GM19324 (cell line): ENCODE measurements around the gene TTC39A.
"Not testable (repeated sequence)": the region's sequence is repeated elsewhere in the genome, so short reads cannot be mapped to it uniquely, and the experiment has no call there.

Experiments
- ATAC-seq: cut with Tn5 transposase; IDR thresholded peaks from one replicate; pipeline ENCODE4 v1.9.1; 2021; ENCODE audit warnings: mild to moderate bottlenecking, moderate library complexity; ENCODE audit not compliant: unreplicated experiment, low FRiP score

TTC39A gene

DNA sequence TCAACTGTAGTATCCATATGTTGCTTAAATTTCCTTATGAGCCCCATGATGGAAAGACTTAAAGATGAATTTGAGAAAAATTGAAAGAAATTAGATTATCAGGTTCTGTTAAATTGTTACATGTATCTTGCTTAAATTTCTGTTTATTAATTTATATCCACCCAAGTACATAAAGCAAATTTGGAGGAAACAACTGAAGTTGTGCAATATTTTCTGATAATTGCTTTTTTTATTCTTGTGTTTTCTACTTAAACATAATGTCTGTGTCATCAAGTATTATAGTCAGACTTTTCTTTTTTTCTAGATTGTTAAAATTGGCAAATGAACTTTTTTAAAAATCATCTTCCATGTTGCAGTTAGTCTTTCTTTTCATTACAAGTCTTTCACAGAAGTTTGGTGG is 57.4 kb downstream of the TTC39A start:
- ATAC-seq: no peak

DNA sequence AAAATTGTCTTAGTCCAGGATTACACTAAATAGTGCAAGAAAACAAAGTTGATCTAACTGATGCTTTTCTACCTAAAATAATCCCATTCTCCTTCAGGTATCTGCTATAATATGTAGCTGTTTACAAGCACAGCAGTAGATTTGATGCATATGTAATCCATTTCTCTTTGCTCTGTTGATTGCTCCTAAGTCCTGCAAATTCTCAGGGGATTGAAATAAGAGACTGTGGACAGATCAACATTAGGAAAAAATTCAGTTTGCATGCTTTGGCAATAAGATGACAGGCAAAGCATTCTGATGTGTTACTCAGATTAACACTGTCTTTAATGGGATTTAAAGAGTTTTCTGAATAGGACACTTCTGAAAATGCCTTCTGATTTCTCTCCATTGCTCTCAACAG is 59.6 kb downstream of the TTC39A start:
- ATAC-seq: no peak

DNA sequence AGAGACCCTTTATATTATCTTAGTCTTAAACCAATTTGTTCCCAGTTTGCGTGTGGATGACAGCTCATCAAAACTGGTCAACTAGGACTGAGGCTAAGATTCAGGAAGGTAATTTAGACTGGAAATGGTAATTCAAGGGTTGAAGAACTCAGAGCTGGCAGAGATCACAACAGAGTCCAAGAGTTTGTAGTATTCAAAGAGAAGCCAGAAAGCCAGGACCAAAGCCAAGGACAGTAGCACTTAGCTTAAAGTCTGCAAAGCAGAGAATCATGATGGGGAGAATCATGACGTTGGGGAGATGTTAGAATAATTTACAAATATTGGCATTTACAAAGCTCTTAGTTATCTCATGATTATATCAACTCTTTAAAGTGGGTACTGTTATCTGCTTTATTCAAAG is 61.7 kb downstream of the TTC39A start:
- no peak for ATAC-seq

DNA sequence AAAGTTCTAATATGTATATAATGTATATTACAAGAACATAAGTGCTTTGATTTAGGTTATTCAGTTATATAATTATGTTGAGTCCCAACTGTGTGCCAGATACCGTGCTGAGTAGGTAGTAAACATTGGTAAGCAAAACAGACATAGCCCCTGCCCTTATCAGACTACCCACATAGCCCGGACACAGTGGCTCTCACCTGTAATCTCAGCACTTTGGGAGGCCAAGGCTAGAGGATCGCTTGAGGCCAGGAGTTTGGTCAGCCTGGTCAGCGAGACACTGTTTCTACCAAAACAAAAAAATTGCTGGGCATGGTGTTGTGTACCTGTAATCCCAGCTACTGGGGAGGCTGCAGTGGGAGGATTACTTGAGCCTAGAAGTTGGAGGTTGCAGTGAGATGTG is 63.6 kb downstream of the TTC39A start:
- ATAC-seq: no peak

DNA sequence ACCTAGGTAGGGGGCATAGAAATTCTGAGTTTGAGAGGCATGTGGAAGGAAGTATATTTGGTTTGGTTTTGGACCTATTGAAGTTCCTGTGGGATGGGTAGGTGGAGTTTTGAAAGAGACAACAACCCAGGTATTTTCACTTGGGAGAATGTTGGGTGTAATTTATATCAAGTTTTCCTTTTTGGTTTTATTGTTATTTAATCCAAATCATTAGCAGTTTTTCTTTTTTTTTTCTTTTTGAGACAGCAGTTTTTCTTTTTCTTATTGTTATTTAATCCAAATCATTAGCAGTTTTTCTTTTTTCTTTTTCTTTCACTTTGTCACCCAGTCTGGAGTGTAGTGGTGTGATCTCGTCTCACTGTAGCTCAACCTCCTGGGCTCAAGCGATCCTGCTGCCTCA is 64.2 kb downstream of the TTC39A start:
- no peak for ATAC-seq

DNA sequence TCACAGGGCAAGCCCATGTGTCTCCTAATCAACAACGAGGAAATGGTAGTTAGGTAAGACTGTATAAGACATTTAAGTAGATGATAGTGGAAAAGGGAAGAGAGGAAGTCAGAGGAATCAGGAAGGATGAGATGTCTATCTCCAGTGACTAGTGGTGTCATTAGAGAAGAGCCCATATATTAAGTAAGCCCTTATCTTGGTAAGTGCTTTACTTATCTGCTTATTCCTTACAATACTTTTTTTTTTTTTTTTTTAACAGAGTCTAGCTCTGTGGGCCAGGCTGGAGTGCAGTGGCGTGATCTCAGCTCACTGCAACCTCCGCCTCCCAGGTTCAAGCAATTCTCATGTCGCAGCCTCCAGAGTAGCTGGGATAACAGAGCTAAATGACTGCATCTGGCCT is 64.7 kb downstream of the TTC39A start:
- ATAC-seq: no peak

DNA sequence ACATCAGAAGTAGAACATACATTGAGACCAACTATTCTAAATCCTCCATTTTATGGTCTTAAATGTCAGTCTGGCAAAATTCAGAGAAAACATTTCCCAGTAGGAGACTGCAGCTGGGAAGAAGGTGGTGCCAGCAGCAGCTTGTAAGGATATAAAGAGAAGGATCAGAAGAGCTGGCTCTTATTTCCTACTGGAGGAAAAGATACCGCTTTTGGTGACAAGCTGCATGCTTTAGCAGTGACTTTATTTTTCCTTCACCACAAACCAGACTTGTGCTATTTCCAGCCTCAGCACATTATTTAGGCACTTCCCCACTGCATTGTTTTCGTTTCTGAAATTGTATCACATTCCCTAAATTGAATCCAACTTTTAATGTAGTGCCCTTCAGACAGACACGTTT is 65.9 kb downstream of the TTC39A start:
- ATAC-seq: no peak

DNA sequence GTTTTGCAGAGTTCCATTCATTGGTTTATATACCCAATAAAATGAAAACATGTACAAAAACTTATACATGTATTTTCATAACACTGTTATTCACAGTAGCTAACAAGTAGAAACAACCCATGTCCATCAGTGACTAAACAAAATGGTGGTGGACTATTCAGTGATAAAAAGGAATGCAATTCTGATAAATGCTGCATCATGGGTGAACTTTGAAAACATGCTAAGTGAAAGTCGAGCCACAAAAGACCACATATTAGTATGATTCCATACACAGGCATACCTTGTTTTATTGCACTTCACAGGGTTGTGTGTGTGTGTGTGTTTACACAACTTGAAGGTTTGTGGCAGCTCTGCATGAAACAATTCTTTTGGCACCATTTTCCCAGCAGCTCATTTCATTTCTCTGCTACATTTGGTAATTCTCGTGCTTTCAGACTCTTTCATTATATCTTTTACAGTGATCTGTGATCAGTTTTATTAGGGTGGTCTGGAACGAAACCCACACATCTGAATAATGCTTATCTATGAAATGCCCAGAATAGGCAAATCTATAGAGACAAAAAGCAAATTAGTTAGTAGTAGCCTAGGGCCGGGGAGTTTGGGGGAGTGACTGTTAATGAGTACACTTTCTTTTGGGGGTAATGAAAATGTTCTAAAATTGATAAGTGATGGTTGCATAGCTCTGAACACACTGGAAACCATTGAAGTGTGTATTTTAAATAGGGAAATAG is 67.0 kb downstream of the TTC39A start:
- ATAC-seq: no peak

DNA sequence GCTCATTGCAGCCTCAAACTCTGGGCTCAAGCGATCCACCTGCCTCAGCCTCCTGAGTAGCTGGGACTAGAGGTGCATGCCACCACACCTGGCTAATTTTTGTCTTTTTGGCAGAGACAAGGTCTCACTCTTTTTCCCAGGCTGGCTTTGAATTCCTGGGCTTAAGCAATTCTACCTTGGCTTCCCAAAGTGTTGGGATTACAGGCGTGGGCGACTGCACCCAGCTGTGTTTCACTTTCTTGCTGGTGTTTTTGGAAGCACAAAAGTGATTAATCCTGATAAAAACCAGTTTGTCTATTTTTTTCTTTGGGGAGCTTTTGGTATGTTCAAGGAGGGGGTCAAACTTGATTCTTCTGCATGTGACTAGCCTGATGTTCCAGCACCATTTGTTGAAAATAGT is 75.0 kb downstream of the TTC39A start:
- no peak for ATAC-seq

DNA sequence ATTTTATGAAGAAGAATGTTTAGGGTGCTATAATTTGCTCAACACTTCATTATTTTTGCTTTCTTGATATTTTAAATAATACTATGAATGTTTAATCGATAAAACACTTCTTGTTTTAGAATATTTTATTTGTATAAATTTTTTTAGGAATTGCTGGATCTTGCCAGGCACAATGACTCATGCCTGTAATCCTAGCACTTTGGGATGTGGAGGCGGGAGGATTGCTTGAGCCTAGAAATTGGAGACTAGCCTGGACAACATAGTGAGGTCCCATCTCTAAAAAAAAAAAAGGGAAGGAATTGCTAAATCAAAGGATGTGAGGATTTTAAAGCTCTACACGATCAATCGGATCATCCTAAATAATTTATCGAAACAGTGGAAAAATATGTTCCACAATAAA is 76.7 kb downstream of the TTC39A start:
- no peak for ATAC-seq

DNA sequence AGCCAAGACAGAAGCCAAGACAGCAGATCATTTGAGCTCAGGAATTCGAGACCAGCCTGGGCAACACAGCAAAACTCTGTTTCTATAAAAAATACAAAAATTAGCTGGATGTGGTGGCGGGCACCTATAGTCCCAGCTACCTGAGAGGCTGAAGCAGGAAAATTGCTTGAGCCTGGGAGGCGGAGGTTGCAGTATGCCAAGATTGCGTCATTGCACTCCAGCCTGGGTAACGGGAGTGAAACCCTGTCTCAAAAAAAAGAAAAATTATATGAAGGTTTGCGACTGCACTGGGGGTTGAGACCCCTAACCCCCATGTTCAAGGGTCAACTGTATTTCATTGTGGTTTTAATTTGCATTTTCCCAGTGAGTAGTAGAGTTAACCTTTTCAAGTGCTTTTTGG is 78.0 kb downstream of the TTC39A start:
- ATAC-seq: no peak

DNA sequence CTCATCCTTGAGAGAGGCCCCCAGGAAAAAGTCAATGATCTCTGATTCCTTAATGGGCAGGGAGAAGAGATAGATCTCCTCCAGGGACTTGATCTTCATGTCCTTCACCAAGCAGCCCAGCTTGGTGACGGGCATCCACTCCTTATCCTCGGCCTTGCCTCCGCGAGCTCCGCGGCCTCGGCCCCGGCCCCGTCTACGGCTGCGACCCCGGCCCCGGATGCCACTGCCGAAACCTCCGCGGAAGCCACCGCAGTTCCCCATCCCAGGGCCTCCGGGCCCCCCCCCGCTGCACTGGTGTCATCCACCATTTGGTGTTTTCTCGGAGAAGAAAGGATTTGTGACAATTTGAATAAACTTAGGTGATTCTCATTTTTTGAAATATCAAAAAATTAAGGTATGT is 79.2 kb downstream of the TTC39A start:
- not testable (repeated sequence) for ATAC-seq

DNA sequence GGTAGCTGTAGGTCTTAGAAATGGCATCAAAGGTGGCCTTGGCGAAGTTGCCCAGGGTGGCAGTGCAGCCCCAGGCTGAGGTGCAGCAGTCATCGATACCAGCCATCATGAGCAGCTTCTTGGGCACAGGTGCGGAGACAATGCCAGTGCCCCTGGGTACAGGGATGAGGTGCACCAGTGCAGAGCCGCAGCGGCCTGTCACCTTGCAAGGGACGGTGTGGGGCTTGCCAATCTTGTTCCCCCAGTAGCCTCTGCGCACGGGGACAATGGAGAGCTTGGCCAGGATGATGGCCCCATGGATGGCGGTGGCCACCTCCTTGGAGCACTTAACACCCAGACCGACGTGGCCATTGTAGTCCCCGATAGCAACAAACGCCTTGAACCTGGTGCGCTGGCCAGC is 79.6 kb downstream of the TTC39A start:
- ATAC-seq: not testable (repeated sequence)

DNA sequence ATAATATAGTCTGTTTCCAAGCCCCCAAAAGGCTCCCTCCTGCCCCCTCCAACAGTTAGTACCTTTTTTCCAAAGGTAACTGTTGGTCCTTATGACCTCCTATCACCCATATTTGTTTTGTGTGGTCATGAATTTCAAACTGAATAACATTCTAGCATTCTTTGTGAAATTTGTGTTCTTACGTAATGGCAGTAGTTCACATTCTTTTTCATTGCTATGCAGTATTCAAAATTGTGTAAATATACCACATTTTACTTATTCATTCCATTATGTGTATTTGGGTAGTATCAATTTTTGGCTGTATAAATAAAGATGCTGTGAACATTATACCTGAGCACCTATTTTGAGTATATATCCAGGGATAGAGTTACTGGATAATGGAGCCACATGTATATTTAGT is 80.9 kb downstream of the TTC39A start:
- no peak for ATAC-seq

DNA sequence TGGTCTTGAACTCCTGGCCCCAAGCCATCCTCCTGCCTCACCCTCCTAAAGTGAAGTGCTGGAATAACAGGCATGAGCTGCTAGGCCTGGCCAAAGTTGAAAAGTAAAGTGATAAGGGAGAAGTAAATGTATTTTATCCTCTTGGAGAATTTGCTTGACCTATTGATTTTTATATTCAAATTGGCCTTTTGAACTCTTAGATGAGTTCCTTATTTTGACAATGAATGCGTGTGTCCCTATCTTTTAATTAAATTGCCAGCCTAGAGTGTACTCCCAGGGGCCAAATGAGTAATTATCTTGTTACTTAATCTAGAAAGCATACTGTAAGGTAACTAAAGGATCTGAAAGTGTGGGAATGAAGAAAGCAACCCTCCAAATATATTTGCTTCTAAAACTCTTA is 82.9 kb downstream of the TTC39A start:
- ATAC-seq: no peak

DNA sequence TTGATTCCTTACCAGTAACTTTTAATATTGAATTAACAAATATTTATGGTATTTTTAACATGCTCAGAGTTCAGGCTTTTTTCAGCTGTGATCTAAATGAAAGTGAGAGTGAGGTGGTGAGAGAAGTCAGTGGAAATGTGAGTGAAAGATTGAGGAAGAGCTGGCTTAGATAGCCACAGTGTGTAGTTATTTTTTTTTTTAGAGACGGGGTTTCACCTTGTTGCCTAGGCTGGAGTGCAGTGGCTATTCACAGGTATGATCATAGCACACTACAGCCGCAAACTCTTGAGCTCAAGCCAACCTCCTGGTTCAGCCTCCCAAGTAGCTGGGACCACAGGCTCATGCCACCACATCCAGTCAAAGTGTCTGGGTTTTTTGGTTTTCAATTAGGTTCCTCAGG is 83.3 kb downstream of the TTC39A start:
- no peak for ATAC-seq

DNA sequence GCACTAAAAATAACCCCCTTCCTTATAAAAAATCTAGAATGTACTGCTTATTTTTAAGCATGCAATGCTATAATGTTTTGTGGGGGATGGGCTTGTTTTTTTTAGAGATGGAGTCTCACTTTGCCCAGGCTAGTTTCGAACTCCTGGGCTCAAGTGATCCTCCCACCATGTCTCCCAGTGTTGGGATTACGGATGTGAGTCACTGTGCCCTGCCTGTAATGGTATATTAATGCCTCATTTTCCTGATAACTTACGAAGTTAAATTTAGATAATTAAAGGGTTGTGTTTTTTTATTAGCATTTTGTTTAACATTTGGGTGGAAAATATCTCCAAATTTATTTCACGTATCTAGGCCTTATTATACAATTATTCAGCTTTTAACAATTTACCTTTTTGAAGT is 87.8 kb downstream of the TTC39A start:
- ATAC-seq: no peak

DNA sequence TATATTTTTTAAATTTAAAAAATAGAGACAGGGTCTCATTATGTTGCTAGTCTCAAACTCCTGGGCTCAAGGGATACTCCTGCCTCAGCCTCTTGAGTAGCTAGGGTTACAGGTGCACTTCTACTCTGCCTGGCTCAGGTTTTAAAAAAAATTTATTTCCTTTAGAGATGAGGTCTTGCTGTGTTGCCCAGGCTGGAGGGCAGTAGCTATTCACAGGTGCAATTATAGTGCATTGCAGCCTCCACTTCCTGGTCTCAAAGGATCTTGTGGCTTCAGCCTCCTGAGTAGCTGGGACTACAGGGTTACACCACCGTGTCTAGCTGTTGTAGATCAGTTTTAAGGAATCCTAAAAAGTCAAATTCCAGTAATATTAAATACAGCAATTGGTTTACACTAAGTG is 89.2 kb downstream of the TTC39A start:
- no peak for ATAC-seq

DNA sequence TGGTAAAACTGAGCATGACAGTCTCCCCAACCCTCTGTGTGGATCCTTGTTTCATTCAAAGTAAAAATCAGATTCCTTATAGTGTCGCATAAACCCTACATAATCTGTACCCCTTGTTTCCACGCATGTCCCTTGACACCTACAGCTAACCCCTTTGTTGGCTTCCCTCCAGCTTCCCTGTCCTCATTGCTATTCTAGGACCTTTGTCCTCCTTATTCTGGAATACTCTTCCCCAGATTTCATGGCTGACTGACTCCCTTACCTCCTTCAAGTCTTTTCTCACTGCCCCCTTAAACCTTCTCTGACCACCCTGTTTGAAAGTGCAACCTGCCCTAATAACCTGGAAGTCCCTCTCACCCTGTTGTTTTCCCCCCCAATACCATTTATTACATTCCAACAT is 90.3 kb downstream of the TTC39A start:
- ATAC-seq: no peak

DNA sequence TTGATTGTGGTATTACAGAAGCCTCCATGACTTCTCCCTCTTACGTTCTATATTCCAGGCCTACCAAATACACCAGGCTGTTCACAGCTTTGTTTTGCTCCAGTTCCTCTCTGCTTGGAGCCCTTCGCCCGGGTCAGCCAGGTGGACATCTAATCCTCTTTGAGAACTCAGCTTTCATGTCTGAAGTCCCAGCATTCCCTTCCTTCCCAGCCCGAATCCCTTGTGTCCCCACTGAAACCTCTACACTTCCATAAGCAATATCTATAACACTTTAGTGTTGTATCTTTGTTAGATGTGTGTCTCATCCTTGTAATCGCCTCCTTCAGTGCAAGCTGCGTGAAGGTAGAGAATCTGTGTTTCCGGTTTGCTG is 92.3 kb downstream of the TTC39A start:
- ATAC-seq: no peak

DNA sequence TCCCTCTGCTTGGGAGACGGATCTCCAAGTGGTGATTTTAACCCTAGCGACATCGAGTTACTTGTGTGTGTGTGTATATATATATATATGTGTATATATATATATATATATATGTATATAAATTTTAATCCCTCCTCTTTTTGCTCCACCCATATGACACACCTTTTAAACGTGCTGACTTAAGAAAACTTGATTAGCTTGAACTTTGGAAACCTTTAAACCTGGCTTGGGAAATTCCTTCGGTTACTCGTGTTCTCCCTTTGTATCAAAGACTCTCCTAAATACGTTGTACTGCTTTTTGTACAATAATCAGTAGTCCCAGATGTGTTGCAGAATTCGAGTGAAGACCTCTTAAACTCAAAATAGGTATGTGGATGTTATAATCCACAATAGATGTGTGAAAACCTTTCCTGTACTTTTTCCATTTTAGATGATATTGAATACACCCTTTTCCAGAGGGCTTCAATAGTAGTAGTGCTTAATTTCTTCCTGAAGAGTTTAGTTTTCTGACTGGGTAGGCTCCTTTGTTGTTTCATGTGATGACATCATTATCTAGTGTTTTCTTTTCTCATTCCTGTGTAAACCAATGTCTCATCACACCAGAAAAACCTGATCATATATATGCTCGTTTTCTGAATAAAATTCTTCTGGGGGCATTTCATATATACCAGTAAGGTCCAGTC is 92.9 kb downstream of the TTC39A start:
- no peak for ATAC-seq
